ENCODE data around the gene AHSA1.

The AHSA1 gene

GRCh38 chr14:77478029-77478428 is 20.1 kb downstream of the AHSA1 start:
- TF ChIP-seq EGR1 (IDR thresholded peaks at IDR 0.05), result no peak
- TF ChIP-seq TAF1 (IDR thresholded peaks at IDR 0.05; ENCODE audit: low read depth), result no peak
- no peak for TF ChIP-seq MAX (IDR thresholded peaks at IDR 0.05)
- TF ChIP-seq REST (IDR thresholded peaks at IDR 0.05; ENCODE audit: low read depth), result no peak
- no peak for TF ChIP-seq NFIC (IDR thresholded peaks at IDR 0.05)
- no peak for TF ChIP-seq FOXM1 (IDR thresholded peaks at IDR 0.05; ENCODE audit: borderline replicate concordance, low read depth)
- TF ChIP-seq YY1 (IDR thresholded peaks at IDR 0.05; ENCODE audit: low read depth), result no peak
- no peak for TF ChIP-seq CEBPB (IDR thresholded peaks at IDR 0.05)
- TF ChIP-seq RAD21 (IDR thresholded peaks at IDR 0.05; ENCODE audit: low read depth), result no peak
- no peak for TF ChIP-seq TCF12 (IDR thresholded peaks at IDR 0.05; ENCODE audit: low read depth)
- no peak for TF ChIP-seq USF1 (IDR thresholded peaks at IDR 0.05)
- no peak for TF ChIP-seq CREB1 (IDR thresholded peaks at IDR 0.05; ENCODE audit: low read depth)
- TF ChIP-seq ZBTB7A (IDR thresholded peaks at IDR 0.05; ENCODE audit: low read depth), result no peak
- no peak for TF ChIP-seq TEAD4 (IDR thresholded peaks at IDR 0.05)
- no peak for TF ChIP-seq EP300 (IDR thresholded peaks at IDR 0.05; ENCODE audit: borderline replicate concordance)

GRCh38 chr14:77478796-77479195 is 20.9 kb downstream of the AHSA1 start:
- TF ChIP-seq NFIC (IDR thresholded peaks at IDR 0.05) (no peak), TEAD4 (IDR thresholded peaks at IDR 0.05) (no peak), YY1 (IDR thresholded peaks at IDR 0.05; ENCODE audit: low read depth) (no peak), TAF1 (IDR thresholded peaks at IDR 0.05; ENCODE audit: low read depth) (no peak), RAD21 (IDR thresholded peaks at IDR 0.05; ENCODE audit: low read depth) (no peak), CEBPB (IDR thresholded peaks at IDR 0.05) (no peak)

GRCh38 chr14:77482422-77482821 is 24.5 kb downstream of the AHSA1 start:
- TF ChIP-seq RAD21 (IDR thresholded peaks at IDR 0.05; ENCODE audit: low read depth), result no peak
- no peak for TF ChIP-seq TAF1 (IDR thresholded peaks at IDR 0.05; ENCODE audit: low read depth)
- no peak for TF ChIP-seq EGR1 (IDR thresholded peaks at IDR 0.05)
- no peak for TF ChIP-seq NFIC (IDR thresholded peaks at IDR 0.05)
- TF ChIP-seq TCF12 (IDR thresholded peaks at IDR 0.05; ENCODE audit: low read depth), result no peak
- TF ChIP-seq EP300 (IDR thresholded peaks at IDR 0.05; ENCODE audit: borderline replicate concordance), result no peak
- no peak for TF ChIP-seq USF1 (IDR thresholded peaks at IDR 0.05)
- TF ChIP-seq TEAD4 (IDR thresholded peaks at IDR 0.05), result no peak
- TF ChIP-seq FOXM1 (IDR thresholded peaks at IDR 0.05; ENCODE audit: borderline replicate concordance, low read depth), result no peak

- TF ChIP-seq REST (IDR thresholded peaks at IDR 0.05; ENCODE audit: low read depth) (no peak), NFIC (IDR thresholded peaks at IDR 0.05) (no peak), CEBPB (IDR thresholded peaks at IDR 0.05) (no peak), YY1 (IDR thresholded peaks at IDR 0.05; ENCODE audit: low read depth) (no peak), TEAD4 (IDR thresholded peaks at IDR 0.05) (no peak), RAD21 (IDR thresholded peaks at IDR 0.05; ENCODE audit: low read depth) (no peak), TAF1 (IDR thresholded peaks at IDR 0.05; ENCODE audit: low read depth) (no peak), CREB1 (IDR thresholded peaks at IDR 0.05; ENCODE audit: low read depth) (no peak), ZBTB7A (IDR thresholded peaks at IDR 0.05; ENCODE audit: low read depth) (no peak), EGR1 (IDR thresholded peaks at IDR 0.05) (no peak), FOXM1 (IDR thresholded peaks at IDR 0.05; ENCODE audit: borderline replicate concordance, low read depth) (no peak), EP300 (IDR thresholded peaks at IDR 0.05; ENCODE audit: borderline replicate concordance) (no peak), USF1 (IDR thresholded peaks at IDR 0.05) (no peak), TCF12 (IDR thresholded peaks at IDR 0.05; ENCODE audit: low read depth) (no peak), MAX (IDR thresholded peaks at IDR 0.05) (no peak)
Observed at GRCh38 chr14:77485256-77485655, 27.4 kb downstream of the AHSA1 start.

- no peak for TF ChIP-seq TCF12 (IDR thresholded peaks at IDR 0.05; ENCODE audit: low read depth)
- TF ChIP-seq USF1 (IDR thresholded peaks at IDR 0.05), result no peak
- TF ChIP-seq YY1 (IDR thresholded peaks at IDR 0.05; ENCODE audit: low read depth), result no peak
- TF ChIP-seq NFIC (IDR thresholded peaks at IDR 0.05), result no peak
- no peak for TF ChIP-seq CREB1 (IDR thresholded peaks at IDR 0.05; ENCODE audit: low read depth)
- no peak for TF ChIP-seq TEAD4 (IDR thresholded peaks at IDR 0.05)
- no peak for TF ChIP-seq EP300 (IDR thresholded peaks at IDR 0.05; ENCODE audit: borderline replicate concordance)
Observed at GRCh38 chr14:77485901-77486678, 28.2 kb downstream of the AHSA1 start.
